HG03439 (cell line): ENCODE data around the gene RPS6KA5.
"Not testable (repeated sequence)": the region's sequence is repeated elsewhere in the genome, so short reads cannot be mapped to it uniquely, and the experiment has no call there.

Experiments
- ATAC-seq: cut with Tn5 transposase; IDR thresholded peaks from one replicate; pipeline ENCODE4 v1.9.1; 2021; ENCODE audit warnings: mild to moderate bottlenecking, moderate library complexity; ENCODE audit not compliant: unreplicated experiment

Gene RPS6KA5

DNA sequence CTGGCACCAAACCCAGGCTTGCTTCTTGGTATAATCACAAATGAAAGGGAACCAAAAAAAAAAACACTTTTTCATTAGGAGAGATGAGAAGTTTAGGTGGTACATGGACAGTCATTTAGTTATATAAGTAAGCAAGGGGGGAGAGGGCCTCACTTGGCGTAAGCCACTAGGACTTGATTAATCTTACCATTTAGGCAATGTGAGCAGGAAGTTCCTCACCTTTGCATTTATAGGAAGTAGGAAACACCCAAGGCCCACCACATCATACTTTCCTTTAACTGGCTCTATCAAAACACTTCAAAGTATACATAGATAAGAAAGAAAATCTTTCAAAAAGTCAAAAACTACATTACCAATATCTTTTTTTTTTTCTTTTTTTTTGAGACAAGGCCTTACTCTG, 6.7 kb upstream of the RPS6KA5 start:
- no peak for ATAC-seq

DNA sequence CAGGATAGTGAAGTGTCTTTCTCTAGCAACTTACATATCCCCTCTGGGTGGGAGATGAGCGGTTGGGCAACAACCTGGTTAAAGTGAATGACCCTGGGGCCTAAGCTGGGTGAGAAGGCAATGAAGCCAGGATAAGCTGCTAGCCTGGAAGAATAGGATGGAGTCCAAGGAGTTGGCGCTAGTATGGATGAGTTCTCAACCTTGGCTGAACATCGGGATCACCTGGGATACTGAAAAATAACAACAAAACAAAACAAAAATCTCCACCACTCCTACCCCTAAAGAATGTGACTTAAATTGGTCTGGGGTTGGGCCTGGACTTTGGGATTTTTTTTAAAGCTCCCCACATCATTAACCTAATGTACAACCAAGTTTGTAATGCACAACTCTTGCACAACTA, 4.8 kb upstream of the RPS6KA5 start:
- ATAC-seq: no peak

DNA sequence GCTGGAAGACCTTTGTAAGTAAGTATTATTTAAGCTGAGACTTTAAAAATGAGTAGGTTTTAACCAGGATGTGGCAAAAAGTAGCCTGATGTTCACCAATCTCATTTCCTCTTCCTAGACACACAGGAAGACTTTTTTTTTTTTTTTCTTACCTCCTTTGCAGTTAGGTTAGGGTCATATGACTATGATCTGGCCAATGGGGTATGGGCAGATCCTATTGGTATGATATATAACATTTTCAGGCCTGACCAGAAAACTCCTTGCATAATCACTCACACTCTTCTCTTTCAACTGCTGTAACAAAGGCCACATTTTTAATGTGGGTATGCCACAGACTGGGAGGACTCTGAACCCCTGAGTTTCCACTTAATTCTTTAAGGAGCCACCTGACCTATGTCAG, 2.7 kb upstream of the RPS6KA5 start:
- no peak for ATAC-seq

DNA sequence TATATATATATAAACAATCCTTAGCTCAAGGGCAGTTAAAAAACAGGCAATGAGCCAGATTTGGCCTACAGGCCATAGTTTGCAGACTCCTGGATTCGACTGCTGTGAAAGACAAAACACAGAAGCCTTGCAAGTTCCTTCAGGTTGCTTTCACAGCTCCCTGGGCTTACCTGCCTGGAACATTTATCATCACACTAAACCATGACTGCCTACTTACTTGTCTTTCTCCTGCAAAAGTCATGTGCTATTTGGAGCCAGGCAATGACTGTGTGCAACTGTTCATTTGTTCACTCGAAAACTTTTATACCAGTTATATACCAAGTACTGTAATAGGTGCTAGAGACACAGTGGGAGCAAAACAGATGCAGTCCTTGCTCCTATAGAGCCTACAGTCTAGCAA, 2.2 kb upstream of the RPS6KA5 start:
- no peak for ATAC-seq

DNA sequence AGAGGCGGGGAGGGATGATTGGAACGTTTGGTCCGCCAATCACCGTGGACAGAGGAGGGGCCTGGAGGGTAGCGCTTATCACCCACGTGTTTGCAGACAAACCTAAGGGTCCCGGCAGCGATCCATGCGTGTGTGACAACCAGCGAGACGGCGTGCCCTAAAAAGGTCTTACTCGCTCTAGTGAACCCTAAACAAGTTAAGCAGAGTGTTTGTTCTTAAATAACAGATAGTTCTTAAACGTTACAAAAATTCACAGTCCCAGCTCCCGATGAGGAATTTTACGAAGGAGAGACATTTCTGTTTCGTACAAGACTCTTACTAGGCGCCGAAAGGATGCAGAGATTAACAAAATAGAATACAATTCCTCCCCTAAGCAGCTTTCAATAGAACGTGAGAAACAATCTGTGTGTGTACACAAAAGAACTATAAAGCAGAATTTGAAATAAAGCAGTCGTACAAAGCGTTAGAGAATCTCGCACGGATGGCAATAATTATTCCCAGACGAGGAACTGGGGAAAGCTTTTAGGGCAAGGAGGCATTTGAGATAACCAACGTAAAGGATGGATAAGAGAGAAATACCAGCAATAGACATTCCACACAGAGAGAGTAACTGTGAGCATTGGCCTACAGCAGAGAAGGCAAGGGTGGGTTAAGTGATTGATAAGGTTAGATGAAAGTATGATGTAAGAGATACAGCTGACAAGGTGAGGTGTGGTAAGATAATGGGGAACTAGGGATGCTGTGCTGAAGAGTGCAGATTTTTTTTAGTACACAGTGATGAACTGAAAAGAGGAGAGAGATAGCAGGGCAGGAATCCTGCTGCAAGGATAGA, 831 bp upstream of the RPS6KA5 start:
- no peak for ATAC-seq

DNA sequence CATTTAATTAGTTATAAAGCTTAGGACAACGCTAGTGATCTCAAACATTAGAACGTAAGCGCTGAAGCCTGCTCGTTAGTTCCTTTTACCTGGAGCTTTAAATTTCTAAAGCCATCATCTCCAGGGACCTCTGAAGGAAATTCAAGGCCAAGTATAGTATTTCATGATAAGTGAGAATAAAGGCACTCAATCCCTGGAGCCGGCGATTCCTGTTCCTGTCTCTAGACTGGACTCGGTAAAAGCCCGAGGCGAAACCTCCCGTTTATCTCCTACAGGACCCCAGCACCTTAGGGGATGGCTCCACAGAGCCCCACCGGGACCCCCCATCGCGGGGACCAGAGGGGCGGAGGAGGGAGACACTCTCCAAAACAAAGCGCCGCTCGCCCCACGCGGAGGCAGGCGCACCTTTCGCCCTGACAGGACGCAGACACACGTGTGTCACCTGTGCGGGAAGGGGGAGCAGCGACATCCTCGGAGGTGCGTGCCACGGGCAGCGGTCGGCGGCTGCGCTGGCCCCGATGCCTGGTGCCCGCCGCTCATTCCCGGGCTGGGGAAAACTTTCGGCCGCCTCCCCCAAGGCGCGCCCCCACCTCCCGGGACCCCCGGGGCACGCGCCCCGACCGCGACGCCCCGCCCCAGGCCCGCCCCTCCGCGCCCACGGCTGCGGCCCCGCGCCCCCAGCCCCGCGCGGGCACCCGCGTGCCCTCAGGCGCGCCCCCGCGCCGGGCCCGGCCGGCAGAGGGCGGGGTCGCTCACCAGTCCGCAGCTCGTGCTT, 678 bp downstream of the RPS6KA5 start:
- ATAC-seq: peak; percentile 37

DNA sequence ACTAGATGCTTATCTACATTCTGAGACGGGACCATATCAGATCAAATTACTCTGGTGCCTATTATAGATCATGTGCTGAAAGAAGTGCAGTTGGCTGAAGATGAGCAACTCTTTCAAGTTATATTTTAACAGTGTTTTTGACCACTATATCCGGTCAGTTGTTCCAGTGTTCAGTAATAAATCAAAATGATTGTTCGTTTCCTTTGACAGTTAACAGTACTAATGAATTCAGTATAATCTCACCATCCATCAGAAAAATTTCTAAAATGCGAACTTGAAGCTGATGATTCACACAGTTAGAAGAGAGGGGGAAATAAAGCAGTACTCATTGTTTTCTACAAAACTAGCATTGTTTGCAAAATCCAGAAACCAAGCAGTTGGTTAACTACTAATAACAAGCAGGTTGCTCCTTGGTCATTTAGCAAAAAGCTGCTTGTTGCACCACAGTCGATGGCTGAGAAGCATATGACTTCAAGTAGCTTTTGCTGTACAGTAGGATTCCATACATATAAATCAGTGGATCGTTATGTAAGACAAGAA, 2.3 kb downstream of the RPS6KA5 start:
- no peak for ATAC-seq

DNA sequence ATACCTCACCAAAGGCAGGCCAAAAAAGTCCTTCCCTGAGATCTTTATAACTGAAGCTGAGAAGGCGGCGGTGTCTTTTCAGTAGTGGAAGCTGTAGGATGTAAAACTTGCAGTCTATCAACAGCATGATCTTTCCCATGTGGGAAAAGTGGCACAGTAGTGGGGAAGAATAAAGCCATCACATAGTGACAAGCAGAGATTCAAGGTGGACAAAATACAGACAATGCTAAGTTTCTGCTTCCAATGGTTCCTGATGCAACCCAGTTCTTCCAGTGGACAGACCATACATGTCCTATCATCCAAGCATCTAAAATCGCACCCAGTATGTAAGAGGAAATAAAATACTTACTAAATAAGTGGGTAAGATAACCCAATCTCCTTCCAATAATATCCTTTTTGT, 4.1 kb downstream of the RPS6KA5 start:
- ATAC-seq: no peak

DNA sequence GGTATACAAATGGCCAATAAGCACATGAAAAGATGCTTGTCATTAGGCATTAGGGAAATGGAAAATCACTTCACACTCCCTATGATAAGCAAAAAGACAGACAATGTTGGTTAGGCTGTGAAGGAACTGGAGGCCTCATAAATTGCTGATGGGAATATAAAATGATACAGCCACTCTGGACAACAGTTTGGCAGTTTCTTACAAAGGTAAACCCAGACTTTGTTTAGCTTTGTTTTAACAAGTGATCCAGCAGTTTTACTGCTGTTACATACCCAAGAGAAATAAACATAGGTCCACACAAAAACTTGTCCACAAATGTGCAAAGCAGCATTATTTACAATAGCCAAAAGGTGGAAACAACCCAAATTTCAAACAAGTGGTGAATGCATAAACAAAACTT, 5.4 kb downstream of the RPS6KA5 start:
- no peak for ATAC-seq

DNA sequence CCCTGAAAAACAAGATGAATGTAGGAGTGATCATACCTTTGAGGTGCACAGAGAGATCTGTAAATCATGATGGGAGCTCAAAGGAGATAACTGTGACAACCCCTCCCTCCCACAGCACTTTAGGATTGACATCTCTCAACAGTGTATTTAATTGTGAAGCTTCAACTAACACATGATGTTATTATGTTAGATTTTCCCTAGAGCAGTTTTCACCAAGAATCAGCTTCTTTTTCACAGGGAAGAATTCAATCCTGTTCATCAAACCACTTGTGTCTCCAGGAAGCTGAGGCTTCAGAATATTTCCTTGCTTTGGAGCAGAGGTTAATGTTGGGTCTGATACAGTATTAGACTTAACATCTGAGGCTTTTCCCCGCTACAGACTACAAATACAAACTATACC, 11.8 kb downstream of the RPS6KA5 start:
- no peak for ATAC-seq

DNA sequence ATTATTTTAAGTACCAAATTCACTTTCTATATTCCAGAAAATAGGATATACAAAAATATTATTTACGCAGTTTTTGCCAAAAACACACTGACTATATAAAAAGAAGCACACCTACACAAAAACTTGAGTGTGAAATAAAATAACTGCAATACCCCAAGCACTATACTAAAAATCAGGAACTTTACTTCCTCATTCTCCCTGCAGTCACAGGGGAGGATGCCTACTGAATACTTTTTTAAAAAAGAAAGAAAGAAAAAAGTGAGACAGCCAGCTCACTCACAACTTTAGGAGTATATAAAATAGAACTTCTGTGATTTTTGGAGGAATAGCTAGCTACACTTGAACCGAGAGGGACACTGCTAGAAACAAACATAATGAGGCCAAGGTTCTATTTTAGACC, 12.2 kb downstream of the RPS6KA5 start:
- ATAC-seq: no peak

DNA sequence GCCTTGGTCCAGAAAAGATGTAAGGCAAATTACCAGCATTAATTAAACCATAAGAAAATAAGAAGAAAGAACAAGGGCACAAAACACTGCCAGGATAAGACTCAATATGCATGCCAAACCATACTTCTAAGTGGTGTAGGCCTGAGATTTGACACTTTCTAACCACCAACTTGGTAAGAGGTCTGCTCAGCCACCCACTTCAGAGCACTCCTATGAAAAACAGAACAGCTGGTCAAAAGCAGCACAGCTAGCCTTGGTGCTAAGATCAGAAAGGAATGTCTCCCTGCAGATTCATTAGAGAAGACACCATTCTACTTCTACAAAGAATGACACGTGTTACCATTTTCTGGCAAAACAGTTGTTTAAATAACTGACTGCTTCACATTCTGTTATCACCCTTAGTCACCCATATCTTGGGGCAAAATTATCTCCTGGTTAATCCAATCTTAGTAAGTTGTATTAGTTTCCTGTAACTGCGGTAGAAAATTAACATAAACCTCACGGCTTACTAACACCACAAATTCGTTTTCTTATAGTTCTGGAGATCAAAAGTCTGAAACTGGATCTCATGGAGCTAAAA, 13.2 kb downstream of the RPS6KA5 start:
- peak; percentile 67 for ATAC-seq

DNA sequence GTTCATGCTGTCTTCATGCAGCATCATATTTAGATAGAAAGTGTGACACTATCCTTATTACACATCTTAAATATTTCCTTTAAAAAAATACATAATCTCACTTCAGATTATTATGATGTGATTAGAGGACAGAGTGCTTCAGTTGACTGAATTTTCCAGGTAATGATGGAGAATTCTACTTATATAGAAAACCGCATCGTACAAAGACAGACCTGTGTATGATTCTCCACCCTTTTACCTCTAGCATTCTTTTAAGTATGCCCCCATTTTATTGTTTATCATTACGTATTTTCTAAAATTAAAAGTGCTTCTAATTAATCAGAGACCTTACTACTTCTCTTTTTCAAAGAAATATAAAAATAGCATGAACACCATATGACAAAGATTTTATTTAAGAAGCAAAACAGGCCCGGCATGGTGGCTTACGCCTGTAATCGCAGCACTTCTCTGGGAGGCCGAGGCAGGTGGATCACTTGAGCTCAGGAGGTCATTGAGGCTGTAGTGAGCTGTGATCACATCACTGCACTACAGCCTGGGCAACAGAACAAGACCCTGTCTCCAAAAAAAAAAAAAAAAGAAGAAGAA, 13.9 kb downstream of the RPS6KA5 start:
- no peak for ATAC-seq

DNA sequence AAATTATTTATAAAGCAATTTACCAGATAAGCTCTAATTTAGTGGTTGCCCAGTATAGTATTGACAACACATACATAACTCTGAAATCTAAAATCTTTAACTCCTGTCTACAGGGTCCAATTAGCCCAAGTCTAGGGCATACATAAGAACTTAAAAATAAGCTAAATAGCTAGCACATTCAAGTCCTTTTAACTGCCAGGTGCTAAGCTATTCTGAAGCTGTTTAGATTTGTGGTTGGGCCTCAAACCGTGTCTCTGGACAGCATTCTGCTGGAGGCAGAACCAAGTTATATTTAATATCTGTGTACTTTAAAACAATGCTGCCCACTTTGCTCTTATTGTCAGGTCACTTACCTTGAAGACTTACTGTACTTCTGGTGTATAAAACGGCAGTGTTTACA, 19.0 kb downstream of the RPS6KA5 start:
- ATAC-seq: no peak

DNA sequence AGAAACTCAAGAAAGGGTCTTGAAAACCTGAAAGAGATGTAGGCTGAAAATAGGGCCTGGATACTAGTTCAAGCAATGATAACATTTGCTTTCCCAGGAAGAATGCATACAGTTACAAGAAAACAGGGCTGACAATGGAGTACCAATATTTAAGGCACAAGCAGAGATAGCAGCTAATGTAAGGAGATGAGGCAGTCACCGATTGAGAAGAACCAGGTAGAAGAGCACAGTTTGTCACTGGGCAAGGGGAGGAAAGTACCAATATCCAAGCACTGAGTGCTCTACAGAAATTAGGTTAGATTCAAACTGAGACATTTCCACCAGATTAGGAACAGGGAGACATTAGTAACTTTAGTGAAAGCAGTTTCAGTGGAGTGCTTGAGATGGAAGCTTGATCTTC, 19.9 kb downstream of the RPS6KA5 start:
- no peak for ATAC-seq

DNA sequence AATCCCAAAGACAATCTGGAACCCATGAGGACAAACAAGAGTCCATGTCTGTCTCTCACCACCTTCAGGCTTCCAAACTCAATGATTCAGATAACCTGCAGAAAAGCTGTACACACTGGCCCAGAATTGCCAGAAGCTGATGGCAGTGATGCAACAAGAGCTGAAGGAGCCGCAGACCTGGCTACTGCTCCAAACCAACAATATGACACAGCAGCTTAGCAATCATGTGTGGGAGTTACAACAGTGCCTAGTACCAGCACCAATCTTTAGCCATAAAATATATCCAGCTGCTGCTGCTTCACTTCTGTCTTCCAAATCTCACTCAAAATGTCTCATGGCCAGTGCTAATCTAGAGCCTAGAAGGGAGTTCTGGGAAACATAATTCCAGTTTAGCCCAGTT, 22.0 kb downstream of the RPS6KA5 start:
- no peak for ATAC-seq

DNA sequence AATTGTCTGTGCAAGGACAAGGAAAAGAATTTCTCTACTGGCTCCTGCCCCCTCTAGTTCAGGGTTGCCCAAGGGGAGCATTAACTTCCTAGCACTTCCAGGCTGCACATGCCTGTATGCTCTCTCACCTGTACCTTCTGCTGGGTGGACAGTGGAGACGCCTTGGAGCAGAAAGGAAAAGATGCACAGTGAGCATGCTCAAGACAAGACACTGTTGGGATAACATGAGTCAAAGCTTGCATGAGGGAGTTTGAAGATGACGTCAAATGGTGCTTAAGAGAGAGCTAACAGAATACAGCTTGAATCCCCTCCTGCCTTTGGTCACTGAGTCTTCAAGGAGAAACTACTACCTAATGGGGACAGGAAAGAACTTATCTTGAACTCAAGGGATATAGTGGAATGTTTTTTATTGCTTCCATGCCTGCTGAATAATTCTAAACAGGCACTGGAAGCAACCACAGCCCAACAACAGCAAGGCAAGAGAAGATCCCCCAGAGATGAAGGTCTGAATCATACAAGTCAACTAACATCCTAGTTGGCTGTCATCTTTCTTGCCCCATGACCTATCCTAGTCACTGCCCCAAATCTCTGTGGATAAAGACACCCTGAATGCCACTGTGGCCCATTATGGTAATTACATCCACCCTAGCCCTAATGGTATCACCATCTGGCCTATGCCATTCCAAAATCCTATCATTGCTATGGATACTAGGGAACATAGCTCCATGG, 23.5 kb downstream of the RPS6KA5 start:
- no peak for ATAC-seq

DNA sequence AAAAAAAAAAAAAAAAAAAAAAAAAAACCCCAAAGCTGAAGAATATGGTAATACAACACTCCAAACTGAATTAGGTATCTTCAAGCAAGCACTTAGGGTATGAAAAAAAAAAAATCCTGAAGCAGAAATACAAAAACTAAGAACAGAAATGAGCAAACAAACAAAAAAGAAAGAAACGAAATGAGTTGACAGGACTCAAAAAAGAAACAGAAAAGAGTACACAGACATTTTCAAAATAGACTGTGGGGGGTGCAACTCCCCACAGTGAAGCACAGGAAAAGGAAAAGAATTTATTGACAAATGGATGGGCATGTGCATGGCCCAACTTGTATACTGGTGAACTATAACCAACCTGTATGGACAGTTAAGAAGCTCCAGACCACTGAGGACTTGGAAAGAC, 24.6 kb downstream of the RPS6KA5 start:
- ATAC-seq: peak; percentile 64

DNA sequence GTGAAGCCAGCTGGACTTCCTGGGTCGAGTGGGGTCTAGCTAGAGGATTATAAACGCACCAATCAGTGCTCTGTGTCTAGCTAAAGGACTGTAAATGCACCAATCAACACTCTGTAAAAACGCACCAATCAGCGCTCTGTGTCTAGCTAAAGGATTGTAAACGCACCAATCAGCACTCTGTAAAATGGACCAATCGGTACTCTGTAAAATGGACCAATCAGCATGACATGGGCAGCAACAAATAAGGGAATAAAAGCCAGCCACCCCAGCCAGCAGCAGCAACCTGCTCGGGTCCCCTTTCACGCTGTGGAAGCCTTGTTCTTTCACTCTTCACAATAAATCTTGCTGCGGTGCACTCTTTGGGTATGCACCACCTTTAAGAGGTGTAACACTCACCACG, 26.1 kb downstream of the RPS6KA5 start:
- not testable (repeated sequence) for ATAC-seq

DNA sequence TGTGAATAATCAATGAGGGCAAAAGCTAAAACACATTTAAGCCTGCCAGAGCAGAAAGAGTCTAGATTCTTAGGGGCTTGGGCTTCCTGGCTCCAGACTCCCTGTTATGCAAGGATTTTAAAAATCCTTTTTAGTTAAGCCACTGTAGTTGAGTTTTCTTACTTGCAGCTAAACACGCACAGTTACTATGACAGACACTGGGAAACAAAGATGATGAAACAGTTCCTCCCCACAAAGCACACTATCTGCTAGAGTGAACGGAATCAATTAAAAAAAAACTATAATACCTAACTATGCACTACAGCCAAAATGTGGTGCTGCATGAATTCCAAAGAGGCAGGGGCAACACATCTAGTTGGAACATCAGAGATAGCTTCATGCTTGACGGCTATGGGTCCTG, 28.2 kb downstream of the RPS6KA5 start:
- ATAC-seq: no peak

DNA sequence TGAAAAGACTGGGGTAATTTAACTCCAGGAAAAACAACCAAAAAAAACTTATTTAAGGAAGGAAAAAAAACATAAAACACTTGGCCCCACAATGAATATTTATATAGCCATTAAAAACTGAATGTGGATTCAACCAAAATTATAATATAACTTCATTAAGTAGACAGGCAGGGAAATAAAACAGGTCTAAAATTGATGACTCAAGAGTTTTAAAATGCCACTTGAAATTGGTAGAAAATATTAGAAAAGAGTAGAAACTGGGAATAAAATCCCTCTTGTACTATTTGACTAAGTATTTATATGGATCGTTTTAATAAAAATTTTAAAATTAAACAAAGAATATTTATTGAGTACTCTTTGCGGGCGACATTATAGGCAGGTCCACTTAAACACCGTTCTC, 28.8 kb downstream of the RPS6KA5 start:
- no peak for ATAC-seq
